Astrocyte (in vitro differentiated cells and primary cell): ENCODE data around the gene DDC. TPM values are rescaled to one million over a fixed set of nuclear protein-coding genes. Genes with fewer than 3 reads are reported as not detected.

ENCODE experiments used
- DNase-seq: peaks from one replicate; pipeline ENCODE4 v3.0.0-alpha.2; 2010; ENCODE audit warnings: low read depth
- FAIRE-seq: peaks from 2 replicates; lab custom pipeline; 2011; peaks lifted over from hg19 to GRCh38; lab: Jason Lieb, UNC
- H2AFZ ChIP-seq: 2 replicates; pipeline ENCODE4 v1.6.0; 2012; ENCODE audit warnings: low read depth, low read length, inconsistent platforms
- H3K27ac ChIP-seq: 2 replicates; pipeline ENCODE4 v1.5.1; 2011; ENCODE audit warnings: low read depth, low read length, inconsistent platforms
- H3K27me3 ChIP-seq: 2 replicates; pipeline ENCODE4 v1.6.0; 2011; ENCODE audit warnings: low read length, inconsistent platforms; ENCODE audit not compliant: insufficient read depth
- H3K36me3 ChIP-seq: 2 replicates; pipeline ENCODE4 v1.5.1; 2011; ENCODE audit warnings: low read length, inconsistent platforms; ENCODE audit not compliant: insufficient read depth
- H3K4me1 ChIP-seq: 2 replicates; pipeline ENCODE4 v1.5.1; 2011; ENCODE audit warnings: low read length, inconsistent platforms; ENCODE audit not compliant: insufficient read depth
- H3K4me2 ChIP-seq: 2 replicates; pipeline ENCODE4 v1.6.0; 2012; ENCODE audit warnings: low read length, inconsistent platforms
- H3K4me3 ChIP-seq: 2 replicates; pipeline ENCODE4 v1.5.1; 2011; ENCODE audit warnings: low read depth, mild to moderate bottlenecking, low read length, inconsistent platforms; ENCODE audit not compliant: insufficient read depth
- H3K79me2 ChIP-seq: 2 replicates; pipeline ENCODE4 v1.6.0; 2012; ENCODE audit warnings: mild to moderate bottlenecking, low read length, inconsistent platforms; ENCODE audit not compliant: insufficient read depth
- H3K9ac ChIP-seq: 2 replicates; pipeline ENCODE4 v1.6.0; 2012; ENCODE audit warnings: mild to moderate bottlenecking, low read length, inconsistent platforms
- H3K9me3 ChIP-seq: 2 replicates; pipeline ENCODE4 v1.5.1; 2012; ENCODE audit warnings: low read depth, mild to moderate bottlenecking, low read length, inconsistent platforms; ENCODE audit not compliant: insufficient read depth
- H4K20me1 ChIP-seq: 2 replicates; pipeline ENCODE4 v1.6.0; 2012; ENCODE audit warnings: low read length, inconsistent platforms; ENCODE audit not compliant: insufficient read depth
- H3K27ac Mint-ChIP-seq: one replicate; pipeline ENCODE4 v1.8.0; 2021; ENCODE audit warnings: mild to moderate bottlenecking, mixed read lengths; ENCODE audit not compliant: unreplicated experiment
- H3K27me3 Mint-ChIP-seq: one replicate; pipeline ENCODE4 v1.8.0; 2021; ENCODE audit warnings: low read depth, mixed read lengths; ENCODE audit not compliant: unreplicated experiment
- H3K36me3 Mint-ChIP-seq: one replicate; pipeline ENCODE4 v1.8.0; 2021; ENCODE audit warnings: low read depth, mixed read lengths; ENCODE audit not compliant: unreplicated experiment
- H3K4me1 Mint-ChIP-seq: one replicate; pipeline ENCODE4 v1.8.0; 2021; ENCODE audit warnings: low read depth, mixed read lengths; ENCODE audit not compliant: unreplicated experiment
- H3K4me3 Mint-ChIP-seq: one replicate; pipeline ENCODE4 v1.8.0; 2021; ENCODE audit warnings: mild to moderate bottlenecking, moderate library complexity, mixed read lengths; ENCODE audit not compliant: unreplicated experiment
- H3K9me3 Mint-ChIP-seq: one replicate; pipeline ENCODE4 v1.8.0; 2021; ENCODE audit warnings: mild to moderate bottlenecking, mixed read lengths; ENCODE audit not compliant: unreplicated experiment
- CTCF ChIP-seq: IDR thresholded peaks from 2 replicates; pipeline ENCODE4 v1.5.1; 2011; ENCODE audit warnings: low read depth, mild to moderate bottlenecking, inconsistent platforms, low read length, moderate library complexity; ENCODE audit not compliant: insufficient read depth
- EZH2 ChIP-seq: IDR thresholded peaks from 2 replicates; pipeline ENCODE4 v1.6.1; 2012; ENCODE audit warnings: mild to moderate bottlenecking, low read length, inconsistent platforms; ENCODE audit not compliant: insufficient read depth
- total RNA-seq: library from RNA; stranded (reverse); gene quantifications from 2 replicates; pipeline ENCODE4 v1.2.1, GENCODE V29; 2021

DDC gene
- total RNA-seq, 1 donor from 2014 or later, result not detected

GRCh38 chr7:50488379-50488778, 76.8 kb downstream of the DDC start:
- Mint-ChIP-seq H3K27ac (no peak overlapping the region), H3K9me3 (peaks cover under 1% of the 10 kb centered on the region), H3K36me3 (no peaks in the 10 kb centered on the region), H3K4me1 (no peaks in the 10 kb centered on the region), H3K27me3 (no peaks in the 10 kb centered on the region), H3K4me3 (no peak overlapping the region)
- H3K36me3 ChIP-seq, result no peaks in the 10 kb centered on the region
- no peaks in the 10 kb centered on the region for H4K20me1 ChIP-seq
- no peaks in the 10 kb centered on the region for H3K4me1 ChIP-seq
- H3K79me2 ChIP-seq, result no peaks in the 10 kb centered on the region
- no peak overlapping the region for H2AFZ ChIP-seq
- H3K27me3 ChIP-seq, result no peaks in the 10 kb centered on the region
- FAIRE-seq, result no peak
- H3K9me3 ChIP-seq, result no peaks in the 10 kb centered on the region
- H3K4me2 ChIP-seq, result no peak overlapping the region
- no peak overlapping the region for H3K27ac ChIP-seq
- TF ChIP-seq CTCF (no peak), EZH2 (no peak)
- DNase-seq, result no peak
- no peak overlapping the region for H3K4me3 ChIP-seq
- H3K9ac ChIP-seq, result no peak overlapping the region

- Mint-ChIP-seq H3K4me1 (no peaks in the 10 kb centered on the region), H3K4me3 (no peak overlapping the region), H3K27ac (no peak overlapping the region), H3K36me3 (no peaks in the 10 kb centered on the region), H3K9me3 (no peaks in the 10 kb centered on the region), H3K27me3 (no peaks in the 10 kb centered on the region)
- TF ChIP-seq EZH2 (no peak), CTCF (no peak)
- Histone ChIP-seq H3K36me3 (no peaks in the 10 kb centered on the region), H3K4me1 (no peaks in the 10 kb centered on the region), H3K9ac (no peak overlapping the region), H3K4me3 (no peak overlapping the region), H3K27me3 (no peaks in the 10 kb centered on the region), H3K79me2 (no peaks in the 10 kb centered on the region), H4K20me1 (no peaks in the 10 kb centered on the region), H2AFZ (no peak overlapping the region), H3K27ac (no peak overlapping the region), H3K4me2 (no peak overlapping the region), H3K9me3 (no peaks in the 10 kb centered on the region)
- FAIRE-seq (no peak), DNase-seq (no peak)
These were observed 78.7 kb downstream of the DDC start for GRCh38 chr7:50486512-50486911.

GRCh38 chr7:50481867-50482266, 83.3 kb downstream of the DDC start:
- no peak overlapping the region for H3K27ac ChIP-seq
- H3K9ac ChIP-seq, result no peak overlapping the region
- TF ChIP-seq CTCF (no peak), EZH2 (no peak)
- Mint-ChIP-seq H3K4me1 (no peaks in the 10 kb centered on the region), H3K36me3 (no peaks in the 10 kb centered on the region), H3K27ac (no peak overlapping the region), H3K9me3 (no peaks in the 10 kb centered on the region), H3K27me3 (no peaks in the 10 kb centered on the region), H3K4me3 (no peak overlapping the region)
- no peaks in the 10 kb centered on the region for H3K27me3 ChIP-seq
- no peaks in the 10 kb centered on the region for H3K9me3 ChIP-seq
- H3K4me2 ChIP-seq, result no peak overlapping the region
- no peaks in the 10 kb centered on the region for H4K20me1 ChIP-seq
- no peak overlapping the region for H2AFZ ChIP-seq
- FAIRE-seq (no peak), DNase-seq (no peak)
- no peaks in the 10 kb centered on the region for H3K4me1 ChIP-seq
- no peaks in the 10 kb centered on the region for H3K36me3 ChIP-seq
- H3K4me3 ChIP-seq, result no peak overlapping the region
- no peaks in the 10 kb centered on the region for H3K79me2 ChIP-seq
